ENCODE data around the gene JMY.

Gene JMY

DNA sequence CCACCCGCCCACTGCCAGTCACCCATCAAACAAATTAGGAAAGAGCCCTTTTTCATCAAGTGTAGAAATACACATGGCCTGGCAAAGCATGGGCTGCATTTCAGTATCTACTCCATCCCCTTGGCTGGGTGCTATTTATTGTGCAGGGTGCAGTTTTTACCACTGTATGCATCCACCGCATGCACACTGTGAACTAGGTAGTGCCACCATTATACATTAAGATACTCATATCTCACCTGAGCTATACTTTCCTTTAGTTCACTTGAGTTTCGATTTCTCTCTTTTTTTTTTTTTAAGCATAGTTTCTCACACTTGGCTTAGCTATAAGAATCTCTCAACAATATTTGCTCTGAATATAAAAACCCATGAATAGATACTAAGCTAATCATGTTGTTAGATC, 49.4 kb downstream of the JMY start:
- in situ Hi-C loops (cut with HindIII; ENCODE audit: low sequenced_read_pairs), result no loop called here

- in situ Hi-C loops (cut with HindIII; ENCODE audit: low sequenced_read_pairs), result no loop called here
These were observed 49.9 kb downstream of the JMY start for GRCh38 chr5:79285833-79286232.

DNA sequence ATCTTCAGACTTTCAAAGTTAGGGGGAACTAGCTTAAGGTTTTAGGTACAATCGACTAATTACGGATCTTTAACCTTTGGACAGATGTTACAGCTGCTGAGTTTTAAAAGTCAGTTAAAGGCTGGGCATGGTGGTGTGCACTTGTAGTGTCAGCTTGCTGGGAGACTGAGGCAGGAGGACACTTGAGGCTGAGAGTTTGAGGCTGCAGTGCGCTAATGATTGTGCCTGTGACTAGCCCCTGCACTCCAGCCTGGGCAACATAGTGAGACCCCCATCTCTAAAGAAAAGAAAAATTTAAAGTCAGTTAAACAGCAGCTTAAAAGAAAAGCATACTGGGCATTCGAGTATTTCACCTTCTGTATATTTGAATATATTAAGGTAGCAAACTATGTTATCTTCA, 51.4 kb downstream of the JMY start:
- in situ Hi-C loops (cut with HindIII; ENCODE audit: low sequenced_read_pairs), result no loop called here

GRCh38 chr5:79287907-79288306, 52.0 kb downstream of the JMY start:
- in situ Hi-C loops (cut with HindIII; ENCODE audit: low sequenced_read_pairs), result no loop called here

- in situ Hi-C loops (cut with HindIII; ENCODE audit: low sequenced_read_pairs), result no loop called here
These were observed 59.1 kb downstream of the JMY start for GRCh38 chr5:79295029-79295428.

GRCh38 chr5:79297661-79298060, 61.7 kb downstream of the JMY start:
- in situ Hi-C loops (cut with HindIII; ENCODE audit: low sequenced_read_pairs), result no loop called here

- in situ Hi-C loops (cut with HindIII; ENCODE audit: low sequenced_read_pairs), result loop anchor here (10.0 kb wide), 1 partner anchor 94 kb away; no protein-coding TSS in a partner anchor
These were observed 65.2 kb downstream of the JMY start for GRCh38 chr5:79301046-79301712.

- in situ Hi-C loops (cut with HindIII; ENCODE audit: low sequenced_read_pairs), result loop anchor here (10.0 kb wide), 1 partner anchor 92 kb away; no protein-coding TSS in a partner anchor
These were observed 66.5 kb downstream of the JMY start for GRCh38 chr5:79302454-79302853.

DNA sequence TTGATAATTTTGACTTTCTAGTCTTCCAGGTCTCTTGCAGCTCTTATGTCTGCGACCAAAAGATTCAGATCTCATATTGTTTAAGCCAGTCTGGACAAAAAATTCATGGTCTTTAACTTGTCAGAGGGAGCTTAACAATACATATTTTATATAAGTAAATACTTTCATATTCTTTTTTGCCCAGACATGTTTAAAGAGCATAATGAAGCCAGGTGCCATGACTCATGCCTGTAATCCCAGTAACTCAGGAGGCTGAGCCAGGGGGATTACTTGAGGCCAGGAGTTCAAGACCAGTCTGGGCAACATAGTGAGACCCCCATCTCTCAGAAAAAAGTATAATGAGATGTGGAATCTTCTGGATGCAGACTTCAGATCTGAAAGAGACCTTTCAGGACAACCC, 69.8 kb downstream of the JMY start:
- in situ Hi-C loops (cut with HindIII; ENCODE audit: low sequenced_read_pairs), result loop anchor here (10.0 kb wide), 1 partner anchor 89 kb away; no protein-coding TSS in a partner anchor

GRCh38 chr5:79318935-79319614, 83.1 kb downstream of the JMY start:
- in situ Hi-C loops (cut with HindIII; ENCODE audit: low sequenced_read_pairs), result no loop called here

DNA sequence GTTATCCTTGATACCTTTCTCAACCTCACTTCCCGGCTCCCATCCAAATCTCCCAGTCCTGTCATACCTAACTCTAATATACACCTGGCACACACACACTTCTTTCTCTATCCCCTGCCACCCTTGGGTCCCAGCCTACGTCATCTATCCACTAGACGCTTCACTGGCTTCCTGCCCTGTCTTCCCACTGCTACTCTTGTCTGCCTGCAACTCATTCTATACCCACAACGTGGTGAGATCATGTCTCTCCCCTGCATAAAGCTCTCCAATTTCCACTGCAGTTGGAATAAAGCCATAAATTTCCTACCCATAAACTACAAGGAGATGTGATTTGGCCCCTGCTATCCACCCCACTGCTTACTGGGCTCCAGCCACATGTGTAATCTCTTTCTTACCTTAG, 93.5 kb downstream of the JMY start:
- in situ Hi-C loops (cut with HindIII; ENCODE audit: low sequenced_read_pairs), result no loop called here

GRCh38 chr5:79330071-79330470, 94.1 kb downstream of the JMY start:
- in situ Hi-C loops (cut with HindIII; ENCODE audit: low sequenced_read_pairs), result no loop called here

- in situ Hi-C loops (cut with HindIII; ENCODE audit: low sequenced_read_pairs), result no loop called here
These were observed 98.1 kb downstream of the JMY start for GRCh38 chr5:79333852-79334557.

- in situ Hi-C loops (cut with HindIII; ENCODE audit: low sequenced_read_pairs), result no loop called here
These were observed 110.5 kb downstream of the JMY start for GRCh38 chr5:79346420-79346824.

GRCh38 chr5:79349047-79349446, 113.1 kb downstream of the JMY start:
- in situ Hi-C loops (cut with HindIII; ENCODE audit: low sequenced_read_pairs), result no loop called here

DNA sequence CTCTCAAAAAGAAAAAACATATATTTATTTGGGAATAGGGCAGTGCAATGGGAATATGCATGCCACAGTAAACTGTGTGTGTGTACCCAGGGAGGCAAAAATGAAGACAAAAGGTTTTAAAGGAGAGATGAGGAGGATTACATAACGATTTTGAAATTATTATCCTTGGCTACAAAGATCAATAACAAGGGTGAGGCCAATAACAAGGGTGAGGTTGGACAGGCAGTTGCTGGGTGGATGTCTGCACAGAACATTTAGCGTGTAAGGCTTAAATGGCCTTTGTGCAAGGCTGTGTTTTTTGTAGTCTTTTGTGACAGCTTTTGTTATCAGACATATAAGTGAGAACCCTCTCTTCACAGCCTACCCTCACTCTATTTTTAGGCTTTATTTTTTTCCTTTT, 114.0 kb downstream of the JMY start:
- in situ Hi-C loops (cut with HindIII; ENCODE audit: low sequenced_read_pairs), result no loop called here

DNA sequence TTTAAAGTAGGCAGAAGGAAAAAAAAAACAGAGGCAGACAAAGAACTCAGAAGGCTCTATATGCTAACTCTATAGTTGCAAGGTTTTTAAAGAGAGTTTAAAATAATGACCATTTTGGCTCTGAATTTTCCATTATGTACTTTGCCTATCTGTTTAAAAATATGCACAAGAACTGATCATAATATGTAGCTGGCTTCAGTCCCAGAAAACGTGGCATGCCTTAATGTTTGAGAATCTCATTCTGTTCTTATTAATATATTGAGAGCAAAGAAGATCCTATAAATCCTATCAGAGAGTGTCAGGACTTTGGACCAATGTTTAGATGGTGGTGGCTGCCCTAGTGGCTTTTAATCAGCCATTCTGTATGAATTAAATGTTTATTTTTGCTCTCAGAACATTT, 121.5 kb downstream of the JMY start:
- in situ Hi-C loops (cut with HindIII; ENCODE audit: low sequenced_read_pairs), result no loop called here

Data from endothelial cell of hepatic sinusoid (primary cell).